SW 1271 (cell line): ENCODE results near the gene DUSP9.

Experiments used
- DNase-seq, 2 experiments: peaks; one replicate each; lab custom pipeline; 2025; lab: John Stamatoyannopoulos, UW

The DUSP9 gene

DNA sequence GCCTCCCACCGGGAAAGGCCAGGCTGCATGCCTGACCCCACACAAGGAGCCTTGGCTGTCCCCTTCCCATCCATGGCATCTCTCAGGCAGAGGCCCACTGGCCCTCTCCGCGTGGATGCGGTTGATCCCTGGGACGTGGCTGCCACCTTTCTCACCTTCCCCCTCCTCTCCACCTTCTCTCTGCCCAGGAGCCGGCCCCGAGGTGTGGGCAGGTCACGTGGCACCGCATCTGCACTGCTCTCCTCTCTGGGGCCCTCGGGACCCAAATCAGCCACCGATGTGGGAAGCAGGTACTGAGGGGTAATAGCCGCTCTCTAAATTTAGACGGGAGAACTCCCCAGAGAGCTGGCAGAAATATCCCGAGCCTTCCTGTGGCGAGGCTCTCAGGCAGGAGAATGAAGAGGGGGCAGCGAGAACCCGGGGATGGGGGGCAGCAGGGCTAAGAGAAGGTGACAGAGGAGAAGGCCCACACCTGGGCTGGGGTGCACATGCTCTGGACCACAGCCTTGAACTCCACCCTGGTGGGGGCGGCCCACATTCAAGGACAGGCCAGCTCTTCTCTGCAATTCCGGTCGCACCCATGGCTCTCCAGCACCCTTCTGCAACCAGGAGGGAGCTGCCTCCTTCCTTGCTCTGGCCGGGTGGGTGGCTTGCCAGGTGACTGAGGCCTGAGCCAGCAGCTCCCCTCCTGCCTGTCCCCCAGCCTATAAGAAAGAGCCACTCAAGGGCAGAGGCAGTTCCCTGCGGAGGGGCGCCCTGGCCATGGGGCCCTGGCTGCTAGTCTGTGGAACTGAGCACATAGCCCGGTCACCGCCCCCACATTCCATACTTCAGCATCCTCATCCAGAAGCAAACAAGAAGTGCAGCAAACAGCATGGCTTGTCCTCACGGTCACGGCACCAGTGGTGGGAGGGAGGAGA lies 9.6 kb upstream of the DUSP9 start:
- DNase-seq = no peak

GRCh38 chrX:153638041-153638371 lies 9.0 kb upstream of the DUSP9 start:
- no peak for DNase-seq

- DNase-seq = no peak
Measured at GRCh38 chrX:153638436-153639176, 8.4 kb upstream of the DUSP9 start.

DNA sequence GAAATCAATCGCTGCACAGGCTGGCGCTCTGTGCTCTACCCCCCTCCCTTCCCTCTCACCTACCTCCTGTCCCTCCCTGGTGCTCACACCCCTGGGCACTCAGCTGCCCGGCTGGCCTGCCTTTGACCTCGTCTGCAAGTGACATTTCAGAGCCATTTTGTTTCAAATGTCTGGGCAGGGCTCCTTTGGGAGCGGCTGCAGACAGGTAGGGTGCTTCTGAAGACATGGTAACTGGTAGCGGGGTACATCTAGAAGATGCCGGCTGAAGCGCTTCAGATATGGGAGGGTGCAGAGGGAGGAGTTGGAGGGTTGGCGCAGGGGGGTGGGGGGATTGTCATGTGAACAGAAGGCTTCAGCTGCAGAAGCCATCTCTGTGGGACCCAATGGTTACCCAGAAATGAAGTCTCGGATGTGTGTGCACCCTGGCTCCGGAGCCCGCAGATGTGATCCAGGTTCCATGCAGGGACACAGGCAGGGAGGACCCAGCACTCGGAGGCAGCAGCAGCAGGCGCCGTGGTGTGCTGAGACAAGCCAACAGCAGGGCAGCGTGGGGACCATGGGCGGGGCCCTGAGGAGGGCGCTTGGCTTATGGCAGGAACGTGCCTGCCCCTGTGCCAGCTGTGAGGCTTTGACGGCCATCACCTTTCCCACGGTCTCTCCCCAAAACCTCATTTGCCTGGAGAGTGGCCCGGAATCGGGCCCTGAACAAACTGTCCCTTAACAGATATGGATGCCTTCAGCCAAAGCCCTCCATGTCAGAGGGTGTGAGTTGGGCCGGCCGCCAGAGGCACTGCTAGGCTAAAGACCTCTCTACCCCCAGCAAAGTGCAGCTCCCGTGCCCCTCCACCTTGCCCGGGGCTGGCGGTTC lies 7.6 kb upstream of the DUSP9 start:
- no peak for DNase-seq

DNA sequence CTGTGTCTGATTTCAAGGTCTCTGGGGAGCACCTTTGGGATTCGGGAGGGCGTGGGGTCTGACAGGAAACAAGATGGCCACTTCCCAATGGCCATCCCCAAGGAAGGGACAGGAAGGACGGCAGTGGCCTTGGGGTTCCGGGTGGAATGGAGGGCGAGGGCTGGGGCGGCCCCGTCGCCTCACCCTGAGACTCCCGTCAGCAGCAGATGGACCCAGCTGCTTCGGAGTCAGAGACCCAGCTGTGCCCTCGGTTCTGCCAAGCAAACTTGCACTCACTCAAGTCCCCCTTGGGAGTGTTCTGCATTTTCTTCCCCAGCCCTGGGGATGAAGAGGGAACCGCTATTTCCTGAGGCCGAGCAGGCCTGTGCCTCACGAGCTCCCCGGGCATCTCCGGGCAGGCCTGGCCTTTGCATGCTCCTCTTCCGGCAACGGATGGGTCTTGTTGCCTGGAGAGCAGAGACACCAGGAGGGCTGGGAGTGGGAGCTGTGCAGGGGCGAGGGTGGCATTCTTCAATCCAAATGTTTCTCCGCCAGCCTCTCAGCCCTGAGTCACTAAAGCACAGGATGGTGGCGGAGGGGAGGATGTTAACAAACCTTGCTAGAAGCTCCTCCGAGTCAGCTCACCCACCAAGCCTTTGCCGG lies 6.8 kb upstream of the DUSP9 start:
- DNase-seq = no peak

- DNase-seq = no peak
Measured at GRCh38 chrX:153640736-153641575, 6.0 kb upstream of the DUSP9 start.

DNA sequence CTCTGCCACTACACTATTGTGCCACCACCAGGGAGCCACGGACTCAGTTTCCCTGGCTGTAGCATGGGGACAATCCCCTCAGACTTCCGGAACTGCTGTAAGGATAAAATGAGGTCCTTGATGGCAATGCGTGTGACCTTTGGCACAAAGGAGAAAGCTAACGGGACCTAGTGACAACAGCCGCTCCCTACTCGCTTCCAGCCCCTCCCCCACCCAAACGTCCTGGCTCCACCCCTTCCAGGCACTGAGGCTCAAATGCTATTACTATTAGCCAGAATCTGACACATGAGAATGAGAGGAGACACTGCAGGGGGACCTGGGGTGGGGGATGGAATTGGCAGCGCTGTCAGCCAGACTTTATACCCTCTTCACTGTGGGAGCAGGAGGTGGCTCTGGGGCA lies 5.4 kb upstream of the DUSP9 start:
- DNase-seq = no peak

GRCh38 chrX:153642051-153642654 lies 4.8 kb upstream of the DUSP9 start:
- no peak for DNase-seq

GRCh38 chrX:153642655-153643430 lies 4.2 kb upstream of the DUSP9 start:
- DNase-seq = no peak

DNA sequence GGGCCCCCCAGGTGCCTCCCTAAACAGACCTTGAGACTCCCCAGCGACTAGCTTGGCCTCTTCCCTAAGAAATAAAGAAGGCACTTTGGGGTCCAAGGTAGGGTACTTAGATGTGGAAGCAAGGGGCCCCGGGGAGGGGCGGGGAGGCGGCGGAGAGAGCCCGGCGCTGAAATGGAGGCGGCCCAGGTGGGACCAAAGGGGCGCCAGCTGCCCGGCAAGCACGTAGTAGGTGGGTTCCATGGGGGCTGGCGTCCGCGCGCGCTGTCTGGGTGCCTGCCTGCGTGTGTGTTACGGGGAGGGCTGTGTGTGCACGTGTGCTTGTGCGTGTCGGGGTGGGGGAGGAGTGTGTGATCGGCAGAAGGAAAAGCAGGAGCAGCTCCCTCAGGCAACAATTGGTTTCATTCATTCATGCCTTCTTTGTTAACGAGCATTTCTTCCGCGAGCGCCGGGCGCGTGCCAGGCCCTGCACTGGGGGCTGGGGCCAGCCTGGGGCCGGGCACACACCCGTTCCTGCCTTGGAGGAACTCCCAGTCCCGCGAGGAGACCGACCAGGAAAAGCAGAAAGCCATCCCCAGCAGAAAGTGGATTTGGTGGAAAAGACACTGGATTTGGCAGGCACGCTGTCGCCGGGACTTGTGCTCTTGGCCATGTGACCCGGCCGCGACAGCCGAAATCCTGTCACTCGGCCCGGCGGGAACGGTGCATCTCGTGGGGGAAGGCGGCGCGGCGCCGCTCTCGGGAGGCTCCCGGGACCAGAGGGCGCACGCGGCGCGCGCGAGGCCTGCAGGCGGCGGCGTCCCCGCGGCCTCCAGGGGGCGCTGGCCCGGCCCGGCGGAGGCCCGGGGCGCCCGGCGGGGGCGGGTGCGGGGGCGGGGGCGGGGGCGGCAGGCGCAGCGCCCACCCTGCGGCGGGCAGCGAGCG lies 3.3 kb upstream of the DUSP9 start:
- DNase-seq = no peak

- DNase-seq = no peak
Measured at GRCh38 chrX:153644356-153645125, 2.5 kb upstream of the DUSP9 start.

GRCh38 chrX:153645151-153645550 lies 1.9 kb upstream of the DUSP9 start:
- DNase-seq = no peak

DNA sequence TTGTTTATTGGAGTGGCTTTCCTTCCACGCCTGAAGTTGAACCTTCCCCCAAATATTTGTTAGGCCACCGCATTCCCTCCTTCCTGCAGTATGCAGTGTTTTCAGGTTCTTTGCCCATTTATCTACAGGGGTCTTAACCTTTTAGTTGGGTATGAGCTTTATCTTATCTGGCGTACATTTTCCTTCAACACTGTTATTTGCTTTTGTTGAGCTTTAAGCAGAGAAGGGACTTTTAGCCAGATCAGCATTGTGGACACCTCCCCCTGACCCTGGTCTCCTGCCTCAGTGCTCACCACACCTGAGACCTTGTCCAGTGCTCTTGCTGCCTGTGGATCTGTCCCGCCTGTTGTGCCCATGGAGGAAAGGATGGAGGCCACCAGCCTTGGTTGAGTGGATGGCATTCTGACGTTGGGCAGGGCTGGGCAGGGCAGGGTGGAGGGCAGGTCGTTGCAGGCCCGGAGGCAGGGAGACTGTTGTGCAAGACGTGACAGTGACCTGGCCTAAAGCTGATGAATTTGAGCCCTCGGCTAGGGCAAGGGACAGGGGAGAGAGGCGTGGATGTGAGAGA lies 998 bp upstream of the DUSP9 start:
- DNase-seq = no peak

DNA sequence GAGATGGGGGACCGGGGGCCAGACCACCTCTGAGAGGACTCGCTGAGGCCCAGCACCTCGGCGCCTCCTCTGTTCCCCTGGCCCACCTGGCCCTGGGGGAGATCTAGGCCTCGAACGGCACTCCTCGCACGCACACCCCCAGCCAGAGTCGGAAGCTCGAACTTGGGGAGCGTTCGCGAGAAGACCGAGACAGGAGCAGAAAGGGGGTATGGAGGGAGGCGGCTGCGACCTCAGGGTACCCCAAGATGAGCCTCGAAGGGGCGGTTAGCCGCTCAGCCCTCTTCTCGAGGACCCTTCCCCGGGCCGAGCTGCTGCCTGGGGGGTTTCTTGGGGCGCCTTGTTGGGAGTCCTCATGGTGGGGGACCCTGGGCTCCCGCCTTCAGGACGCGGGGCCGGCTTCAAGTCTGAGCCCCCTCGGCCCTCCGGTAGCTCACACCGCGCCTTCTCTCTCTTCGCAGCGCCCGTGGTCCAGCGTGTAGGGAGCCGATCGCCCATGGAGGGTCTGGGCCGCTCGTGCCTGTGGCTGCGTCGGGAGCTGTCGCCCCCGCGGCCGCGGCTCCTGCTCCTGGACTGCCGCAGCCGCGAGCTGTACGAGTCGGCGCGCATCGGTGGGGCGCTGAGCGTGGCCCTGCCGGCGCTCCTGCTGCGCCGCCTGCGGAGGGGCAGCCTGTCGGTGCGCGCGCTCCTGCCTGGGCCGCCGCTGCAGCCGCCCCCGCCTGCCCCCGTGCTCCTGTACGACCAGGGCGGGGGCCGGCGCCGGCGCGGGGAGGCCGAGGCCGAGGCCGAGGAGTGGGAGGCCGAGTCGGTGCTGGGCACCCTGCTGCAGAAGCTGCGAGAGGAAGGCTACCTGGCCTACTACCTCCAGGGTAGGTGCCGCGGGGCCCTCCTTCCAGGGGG lies 706 bp downstream of the DUSP9 start:
- DNase-seq = no peak

GRCh38 chrX:153648358-153649177 lies 1.6 kb downstream of the DUSP9 start:
- DNase-seq = no peak
